ENCODE data around the gene SMCO1.
"Not testable (repeated sequence)": the region's sequence is repeated elsewhere in the genome, so short reads cannot be mapped to it uniquely, and the experiment has no call there.

The SMCO1 gene

GRCh38 chr3:196521291-196521690 is 6.1 kb upstream of the SMCO1 start:
- not testable (repeated sequence) for DNase-seq (ENCODE audit: low read depth, low spot score)

- DNase-seq (ENCODE audit: low read depth, low spot score) = no peak
Observed at GRCh38 chr3:196519718-196520082, 4.6 kb upstream of the SMCO1 start.

- DNase-seq (ENCODE audit: low read depth, low spot score) = no peak
Observed at GRCh38 chr3:196518966-196519717, 4.0 kb upstream of the SMCO1 start.

- DNase-seq (ENCODE audit: low read depth, low spot score) = no peak
Observed at GRCh38 chr3:196517919-196518318, 2.8 kb upstream of the SMCO1 start.

GRCh38 chr3:196517162-196517800 is 2.1 kb upstream of the SMCO1 start:
- no peak for DNase-seq (ENCODE audit: low read depth, low spot score)

GRCh38 chr3:196514350-196514716 is 813 bp downstream of the SMCO1 start:
- no peak for DNase-seq (ENCODE audit: low read depth, low spot score)

GRCh38 chr3:196513697-196514349 is 1.3 kb downstream of the SMCO1 start:
- no peak for DNase-seq (ENCODE audit: low read depth, low spot score)

GRCh38 chr3:196511646-196512425 is 3.3 kb downstream of the SMCO1 start:
- DNase-seq (ENCODE audit: low read depth, low spot score) = not testable (repeated sequence)

- DNase-seq (ENCODE audit: low read depth, low spot score) = not testable (repeated sequence)
Observed at GRCh38 chr3:196511108-196511507, 4.0 kb downstream of the SMCO1 start.

- DNase-seq (ENCODE audit: low read depth, low spot score) = no peak
Observed at GRCh38 chr3:196506687-196507086, 8.5 kb downstream of the SMCO1 start.

- no peak for DNase-seq (ENCODE audit: low read depth, low spot score)
Observed at GRCh38 chr3:196504556-196504955, 10.6 kb downstream of the SMCO1 start.

GRCh38 chr3:196504077-196504398 is 11.1 kb downstream of the SMCO1 start:
- not testable (repeated sequence) for DNase-seq (ENCODE audit: low read depth, low spot score)

GRCh38 chr3:196503196-196504076 is 11.7 kb downstream of the SMCO1 start, which contains the start of gene RNF168:
TSS of gene RNF168 (minus strand) at chr3:196503768. CDS start at chr3:196503173, 595 bp downstream.
- DNase-seq (ENCODE audit: low read depth, low spot score) = peak; percentile 74

- DNase-seq (ENCODE audit: low read depth, low spot score) = no peak
Observed at GRCh38 chr3:196502775-196503195, 12.4 kb downstream of the SMCO1 start.

GRCh38 chr3:196501316-196502044 is 13.7 kb downstream of the SMCO1 start:
- DNase-seq (ENCODE audit: low read depth, low spot score) = no peak

- DNase-seq (ENCODE audit: low read depth, low spot score) = no peak
Observed at GRCh38 chr3:196499807-196500524, 15.2 kb downstream of the SMCO1 start.

- DNase-seq (ENCODE audit: low read depth, low spot score) = no peak
Observed at GRCh38 chr3:196499061-196499460, 16.1 kb downstream of the SMCO1 start.

GRCh38 chr3:196498297-196498696 is 16.8 kb downstream of the SMCO1 start:
- no peak for DNase-seq (ENCODE audit: low read depth, low spot score)

- DNase-seq (ENCODE audit: low read depth, low spot score) = no peak
Observed at GRCh38 chr3:196496183-196496582, 19.0 kb downstream of the SMCO1 start.

GRCh38 chr3:196493292-196493691 is 21.9 kb downstream of the SMCO1 start:
- DNase-seq (ENCODE audit: low read depth, low spot score) = no peak

All from activated CD4-positive, CD25-positive, alpha-beta regulatory T cell treated with anti-CD3 and anti-CD28 coated beads, Interleukin-2, amount 50 U/mL, for 16 hours (primary cell).